Thyroid gland (tissue), 4 donors: Measurements from ENCODE around the gene HOXA7. TPM values are rescaled to one million over a fixed set of nuclear protein-coding genes. Genes with fewer than 3 reads are reported as not detected.
A peak's percentile ranks its signal among the peaks of the same experiment; 100 is the strongest.

Experiments used
- DNase-seq, 2 donors: peaks; one replicate each; pipeline ENCODE4 v3.0.0-alpha.2; 2019
- H3K27ac ChIP-seq, 3 donors: fragments of 200-600 bp; sonication (generic); 1 replicate in 2 of 3; 2 replicates in 1 of 3; pipeline ENCODE4 v1.5.1; 2016 to 2019; ENCODE audit warnings: mild to moderate bottlenecking in 1 of 3, moderate library complexity in 1 of 3
- H3K27me3 ChIP-seq: fragments of 200-600 bp; sonication (generic); one replicate; pipeline ENCODE4 v1.5.1; 2019
- H3K36me3 ChIP-seq, 2 donors: fragments of 200-600 bp; sonication (generic); one replicate each; pipeline ENCODE4 v1.5.1; 2016 to 2019
- H3K4me1 ChIP-seq, 2 donors: fragments of 200-600 bp; sonication (generic); one replicate each; pipeline ENCODE4 v1.5.1; 2017 to 2019
- H3K4me3 ChIP-seq, 3 donors: fragments of 200-600 bp; sonication (generic); replicated peaks in 1 of 3; 1 replicate in 2 of 3; 2 replicates in 1 of 3; pipeline ENCODE4 v1.5.1; 2016; ENCODE audit warnings: mild to moderate bottlenecking in 1 of 3
- H3K9me3 ChIP-seq: fragments of 200-600 bp; sonication (generic); one replicate; pipeline ENCODE4 v1.5.1; 2017
- CTCF ChIP-seq, 6 experiments: fragments of 200-600 bp in 3 of 6; fragments of 450-650 bp in 3 of 6; sonication (generic) in 3 of 6; IDR thresholded peaks; one replicate each; pipeline ENCODE4 v1.5.1; 2016 to 2019; ENCODE audit warnings: antibody characterized with exemption in 6 of 6, mild to moderate bottlenecking in 2 of 6, inconsistent platforms in 1 of 6, moderate library complexity in 1 of 6
- POLR2A ChIP-seq, 2 donors: fragments of 450-650 bp; IDR thresholded peaks; one replicate each; pipeline ENCODE4 v1.6.1; 2017; ENCODE audit warnings: antibody characterized with exemption in 2 of 2, mild to moderate bottlenecking in 2 of 2, moderate library complexity in 1 of 2
- WGBS, 2 donors: methylation state at CpG; one replicate each; pipeline ENCODE4 v1.1.5; 2017; 5-methylcytosine and 5-hydroxymethylcytosine counted together
- intact Hi-C: fragments of 100-400 bp; cut with DNase I; formaldehyde crosslinking; loops from one replicate; pipeline ENCODE4 v1.15.1; 2023
- total RNA-seq, 4 donors: library from RNA; depleted of rRNA; stranded (reverse); fragments of >200 nt; gene quantifications; one replicate each; pipeline ENCODE4 v1.2.3, GENCODE V29; 2016

HOXA7 gene
- total RNA-seq, 4 donors from 2014 or later: 0.34 to 2.1 (median 0.74) TPM

- peaks cover 88% of the 10 kb centered on the region for H3K27me3 ChIP-seq
- H3K4me1 ChIP-seq: peaks cover 15 to 28% of the 10 kb centered on the region in 2 donors
- TF ChIP-seq CTCF (IDR thresholded peaks at IDR 0.05) (no peak), POLR2A (IDR thresholded peaks at IDR 0.05) (no peak)
- no peak for DNase-seq
- no peaks in the 10 kb centered on the region for H3K36me3 ChIP-seq
- H3K27ac ChIP-seq: no peak overlapping the region
- H3K4me3 ChIP-seq: no peak overlapping the region
- intact Hi-C loops: no loop called here
- WGBS, 2 donors: 33 to 48% methylated on average over 10 to 12 of the region's 12 CpGs
- H3K9me3 ChIP-seq: no peaks in the 10 kb centered on the region
Measured at GRCh38 chr7:27180431-27181420, 24.3 kb upstream of the HOXA7 start.

DNA sequence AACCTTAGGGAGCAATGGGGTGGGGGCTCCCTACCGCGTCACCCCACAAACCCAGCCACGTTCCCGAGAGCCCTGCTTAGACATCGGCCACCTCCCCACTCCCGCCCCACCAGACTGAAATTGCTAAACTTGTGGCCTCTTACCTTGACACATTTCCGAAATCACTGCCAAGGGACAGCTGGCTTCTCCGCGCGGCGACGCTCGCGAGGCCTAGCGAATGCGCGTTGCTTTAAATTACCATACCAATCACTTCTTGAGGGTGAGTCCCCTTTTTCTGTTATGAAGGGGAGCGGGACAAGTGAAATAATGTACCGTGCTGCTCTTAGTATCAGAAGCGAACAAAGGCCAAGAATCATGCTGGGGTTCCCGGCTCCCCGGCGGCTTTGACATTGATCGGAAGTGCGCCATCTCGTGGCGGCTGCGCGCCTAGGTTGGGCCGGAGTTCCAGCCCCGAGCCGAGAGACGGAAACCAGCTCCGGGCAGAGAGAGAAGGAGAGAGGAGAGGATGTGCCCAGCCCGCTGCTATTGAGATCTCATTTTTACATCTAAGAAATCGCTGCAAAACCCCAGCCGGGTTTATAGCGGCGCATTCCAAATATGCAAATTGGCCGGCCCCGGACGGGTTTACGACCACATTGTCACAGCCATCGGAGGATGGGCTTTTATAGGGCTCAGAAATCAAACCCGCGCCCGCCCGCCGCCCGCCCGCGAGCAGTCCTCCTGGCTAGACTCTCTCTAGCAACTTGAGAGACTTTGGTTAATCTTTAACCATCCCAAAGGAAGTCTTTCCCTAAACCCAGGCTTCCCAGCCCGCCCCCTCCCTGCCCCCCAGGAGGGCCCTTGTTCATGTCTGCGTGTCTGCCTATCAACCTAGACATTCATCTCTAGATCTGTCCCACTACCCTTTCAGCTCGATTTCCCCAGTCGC is 23.3 kb upstream of the HOXA7 start:
- DNase-seq: peak; percentile 34 to 45
- Histone ChIP-seq H3K4me1 (peaks cover 15 to 24% of the 10 kb centered on the region in 2 donors), H3K4me3 (no peak overlapping the region), H3K36me3 (no peaks in the 10 kb centered on the region), H3K27ac (no peak overlapping the region), H3K27me3 (peaks cover 88% of the 10 kb centered on the region), H3K9me3 (no peaks in the 10 kb centered on the region)
- TF ChIP-seq POLR2A (IDR thresholded peaks at IDR 0.05) (no peak), CTCF (IDR thresholded peaks at IDR 0.05) (peak; percentile 35 to 85 (median 48))
- intact Hi-C loops: loop anchor here (10.0 kb wide), 1 partner anchor 1095 kb away; no protein-coding TSS in a partner anchor
- WGBS, 2 donors: 3 to 11% methylated on average over 49 to 54 of the region's 56 CpGs

- Histone ChIP-seq H3K9me3 (no peaks in the 10 kb centered on the region), H3K4me3 (no peak overlapping the region), H3K27me3 (peaks cover 88% of the 10 kb centered on the region), H3K4me1 (peaks cover 9 to 22% of the 10 kb centered on the region in 2 donors), H3K27ac (no peak overlapping the region), H3K36me3 (no peaks in the 10 kb centered on the region)
- intact Hi-C loops: loop anchor here (10.0 kb wide), 1 partner anchor 1094 kb away; no protein-coding TSS in a partner anchor
- no peak for DNase-seq
- 28 to 44% methylated on average over 14 of the region's 14 CpGs for WGBS, 2 donors
- TF ChIP-seq CTCF (IDR thresholded peaks at IDR 0.05) (no peak), POLR2A (IDR thresholded peaks at IDR 0.05) (no peak)
Measured at GRCh38 chr7:27179030-27179429, 22.6 kb upstream of the HOXA7 start.

GRCh38 chr7:27178366-27178765 is 21.9 kb upstream of the HOXA7 start:
- 60 to 69% methylated on average over 6 of the region's 6 CpGs for WGBS, 2 donors
- H3K36me3 ChIP-seq: no peaks in the 10 kb centered on the region
- intact Hi-C loops: loop anchor here (10.0 kb wide), 1 partner anchor 1094 kb away; no protein-coding TSS in a partner anchor
- TF ChIP-seq CTCF (IDR thresholded peaks at IDR 0.05): no peak
- peaks cover 9 to 22% of the 10 kb centered on the region in 2 donors for H3K4me1 ChIP-seq
- H3K9me3 ChIP-seq: no peaks in the 10 kb centered on the region
- H3K4me3 ChIP-seq: no peak overlapping the region
- H3K27me3 ChIP-seq: peaks cover 88% of the 10 kb centered on the region
- no peak for DNase-seq
- no peak overlapping the region for H3K27ac ChIP-seq
